ENCODE data around the gene NDUFB5.

Gene NDUFB5

GRCh38 chr3:179562591-179563270 lies 41.9 kb upstream of the NDUFB5 start, which contains the start of gene ACTL6A (continued):
- TF ChIP-seq ZBTB20 (tag by site-specific recombination; IDR thresholded peaks at IDR 0.05) (peak; percentile 91), ZNF2 (tag by site-specific recombination; IDR thresholded peaks at IDR 0.05) (peak; percentile 73; the same call in 1 of the 2 replicates), ZNF146 (tag by site-specific recombination; IDR thresholded peaks at IDR 0.05) (no peak), KLF17 (tag by site-specific recombination; IDR thresholded peaks at IDR 0.05) (peak; percentile 76; the same call in 1 of the 2 replicates), ZNF214 (tag by site-specific recombination; IDR thresholded peaks at IDR 0.05; ENCODE audit: borderline replicate concordance) (no peak), KLF10 (tag by site-specific recombination; IDR thresholded peaks at IDR 0.05) (peak; percentile 13; the same call in 1 of the 2 replicates), GFI1B (tag by site-specific recombination; IDR thresholded peaks at IDR 0.05) (no peak), IKZF3 (tag by site-specific recombination; IDR thresholded peaks at IDR 0.05) (peak; percentile 97), ZNF600 (tag by site-specific recombination; IDR thresholded peaks at IDR 0.05) (peak; percentile 54; the same call in 1 of the 2 replicates), ZNF76 (tag by site-specific recombination; IDR thresholded peaks at IDR 0.05; ENCODE audit: borderline replicate concordance, low read depth) (peak; percentile 34; the same call in 1 of the 2 replicates), ZBTB21 (tag by site-specific recombination; IDR thresholded peaks at IDR 0.05) (0 out of 2 replicates have a peak, but pooled peaks have one; percentile 15), ZNF354C (tag by site-specific recombination; IDR thresholded peaks at IDR 0.05; ENCODE audit: borderline replicate concordance, low read depth) (no peak), ZNF426 (tag by site-specific recombination; IDR thresholded peaks at IDR 0.05) (no peak), KLF1 (tag by site-specific recombination; IDR thresholded peaks at IDR 0.05) (no peak), OVOL3 (tag by site-specific recombination; IDR thresholded peaks at IDR 0.05) (no peak), ZBTB11 (tag by site-specific recombination; conservative IDR thresholded peaks at IDR 0.05; ENCODE audit: low read depth) (peak; percentile 86), WT1 (tag by site-specific recombination; IDR thresholded peaks at IDR 0.05) (peak; percentile 47; the same call in 1 of the 2 replicates), ZNF514 (tag by site-specific recombination; IDR thresholded peaks at IDR 0.05) (no peak), ZBTB48 (tag by site-specific recombination; IDR thresholded peaks at IDR 0.05) (peak; percentile 96), ZFP37 (tag by site-specific recombination; IDR thresholded peaks at IDR 0.05) (no peak), PATZ1 (tag by site-specific recombination; IDR thresholded peaks at IDR 0.05) (peak; percentile 81; the same call in 1 of the 2 replicates), ZNF571 (tag by site-specific recombination; IDR thresholded peaks at IDR 0.05) (no peak), ZNF549 (tag by site-specific recombination; IDR thresholded peaks at IDR 0.05) (no peak), SP3 (tag by site-specific recombination; IDR thresholded peaks at IDR 0.05) (peak; percentile 95), ZNF302 (tag by site-specific recombination; IDR thresholded peaks at IDR 0.05; ENCODE audit: low read depth) (no peak), ZNF266 (tag by site-specific recombination; IDR thresholded peaks at IDR 0.05; ENCODE audit: low read depth) (no peak), REPIN1 (tag by site-specific recombination; IDR thresholded peaks at IDR 0.05; ENCODE audit: low read depth) (peak; percentile 48; the same call in 1 of the 2 replicates), KLF7 (tag by site-specific recombination; IDR thresholded peaks at IDR 0.05; ENCODE audit: borderline replicate concordance) (no peak), ZNF785 (tag by site-specific recombination; IDR thresholded peaks at IDR 0.05) (no peak), KLF8 (tag by site-specific recombination; IDR thresholded peaks at IDR 0.05) (peak; percentile 91)
- TF ChIP-seq, protein P1, sequence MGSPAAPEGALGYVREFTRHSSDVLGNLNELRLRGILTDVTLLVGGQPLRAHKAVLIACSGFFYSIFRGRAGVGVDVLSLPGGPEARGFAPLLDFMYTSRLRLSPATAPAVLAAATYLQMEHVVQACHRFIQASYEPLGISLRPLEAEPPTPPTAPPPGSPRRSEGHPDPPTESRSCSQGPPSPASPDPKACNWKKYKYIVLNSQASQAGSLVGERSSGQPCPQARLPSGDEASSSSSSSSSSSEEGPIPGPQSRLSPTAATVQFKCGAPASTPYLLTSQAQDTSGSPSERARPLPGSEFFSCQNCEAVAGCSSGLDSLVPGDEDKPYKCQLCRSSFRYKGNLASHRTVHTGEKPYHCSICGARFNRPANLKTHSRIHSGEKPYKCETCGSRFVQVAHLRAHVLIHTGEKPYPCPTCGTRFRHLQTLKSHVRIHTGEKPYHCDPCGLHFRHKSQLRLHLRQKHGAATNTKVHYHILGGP (tag by site-specific recombination; IDR thresholded peaks at IDR 0.05) = no peak
- TF ChIP-seq, protein P2, sequence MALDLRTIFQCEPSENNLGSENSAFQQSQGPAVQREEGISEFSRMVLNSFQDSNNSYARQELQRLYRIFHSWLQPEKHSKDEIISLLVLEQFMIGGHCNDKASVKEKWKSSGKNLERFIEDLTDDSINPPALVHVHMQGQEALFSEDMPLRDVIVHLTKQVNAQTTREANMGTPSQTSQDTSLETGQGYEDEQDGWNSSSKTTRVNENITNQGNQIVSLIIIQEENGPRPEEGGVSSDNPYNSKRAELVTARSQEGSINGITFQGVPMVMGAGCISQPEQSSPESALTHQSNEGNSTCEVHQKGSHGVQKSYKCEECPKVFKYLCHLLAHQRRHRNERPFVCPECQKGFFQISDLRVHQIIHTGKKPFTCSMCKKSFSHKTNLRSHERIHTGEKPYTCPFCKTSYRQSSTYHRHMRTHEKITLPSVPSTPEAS (tag by site-specific recombination; IDR thresholded peaks at IDR 0.05) = peak; percentile 24; the same call in 1 of the 2 replicates

All from HEK293 (cell line).